GM12878 (cell line): ENCODE data around the gene MEOX1. TPM values are rescaled to one million over a fixed set of nuclear protein-coding genes. Genes with fewer than 3 reads are reported as not detected.

Experiments
- ATAC-seq: fragments of 200-7000 bp; cut with Tn5 transposase; 3 replicates; pipeline ENCODE4 v1.9.1; 2020; ENCODE audit warnings: mild to moderate bottlenecking, moderate library complexity
- BruUV-seq: library from RNA; stranded (reverse); fragments of 400-500 nt; replicated peaks from 2 replicates; lab custom pipeline; 2021; lab: Mats Ljungman, UMichigan
- CTCF ChIA-PET: fragments of 300-600 bp; sonication (Branson Sonifier 250); formaldehyde crosslinking; extraction: SDS; loops from one replicate; lab custom pipeline; 2021; ENCODE audit warnings: inconsistent platforms; lab: Yijun Ruan, JAX
- POLR2A ChIA-PET: fragments of 350-600 bp; formaldehyde crosslinking; extraction: SDS; loops from one replicate; lab custom pipeline; 2021; ENCODE audit warnings: inconsistent platforms; lab: Charles Lee
- RAD21 ChIA-PET: fragments of 300-600 bp; sonication (Branson Sonifier 250); formaldehyde crosslinking; loops from one replicate; lab custom pipeline; 2023; ENCODE audit warnings: antibody characterized with exemption; ENCODE audit not compliant: unreplicated experiment; lab: Charles Lee
- SMC1A ChIA-PET: fragments of 300-600 bp; sonication (Branson Sonifier 250); formaldehyde crosslinking; loops from one replicate; lab custom pipeline; 2023; ENCODE audit not compliant: unreplicated experiment, uncharacterized antibody; lab: Charles Lee
- DNase-seq: peaks from one replicate; pipeline ENCODE4 v3.0.0-alpha.2; 2011; ENCODE audit warnings: low read depth, low spot score
- FAIRE-seq: peaks from 3 replicates; lab custom pipeline; 2011; peaks lifted over from hg19 to GRCh38; lab: Jason Lieb, UNC
- H2AFZ ChIP-seq: 2 replicates; pipeline ENCODE4 v1.6.0; 2011; ENCODE audit warnings: low read depth, low read length, control low read depth; ENCODE audit not compliant: control insufficient read depth
- H3K27ac ChIP-seq: 2 replicates; pipeline ENCODE4 v1.5.1; 2011; ENCODE audit warnings: control low read depth; ENCODE audit not compliant: control insufficient read depth, insufficient read depth
- H3K27me3 ChIP-seq, 2 experiments: replicated peaks in 1 of 2; 2 replicates each; pipeline versions ENCODE4 v1.6.0 to v1.6.1; 2011; ENCODE audit warnings: low read length in 1 of 2; ENCODE audit not compliant: control insufficient read depth in 2 of 2, insufficient read depth in 2 of 2
- H3K36me3 ChIP-seq, 2 experiments: 2 replicates each; pipeline ENCODE4 v1.5.1; 2011; ENCODE audit warnings: low read length in 1 of 2; ENCODE audit not compliant: control insufficient read depth in 2 of 2, insufficient read depth in 2 of 2
- H3K4me1 ChIP-seq: 2 replicates; pipeline ENCODE4 v1.6.1; 2011; ENCODE audit warnings: mild to moderate bottlenecking, low read length, moderate library complexity, mixed read lengths; ENCODE audit not compliant: control insufficient read depth, insufficient read depth
- H3K4me2 ChIP-seq: 2 replicates; pipeline ENCODE4 v1.6.0; 2011; ENCODE audit warnings: control low read depth; ENCODE audit not compliant: control insufficient read depth, insufficient read depth
- H3K4me3 ChIP-seq: fragments of 200-600 bp; sonication (generic); 2 replicates; pipeline ENCODE4 v1.5.1; 2016
- H3K79me2 ChIP-seq: 2 replicates; pipeline ENCODE4 v1.6.0; 2011; ENCODE audit warnings: low read length; ENCODE audit not compliant: control insufficient read depth, insufficient read depth
- H3K9ac ChIP-seq: 2 replicates; pipeline ENCODE4 v1.8.0; 2011; ENCODE audit warnings: low read length, control low read depth, mixed read lengths; ENCODE audit not compliant: control insufficient read depth, insufficient read depth
- H3K9me3 ChIP-seq: replicated peaks from 3 replicates; pipeline ENCODE4 v1.5.1; 2011; ENCODE audit warnings: mild to moderate bottlenecking, low read length; ENCODE audit not compliant: control insufficient read depth, insufficient read depth
- H4K20me1 ChIP-seq: 2 replicates; pipeline ENCODE4 v1.6.0; 2011; ENCODE audit not compliant: control insufficient read depth, insufficient read depth
- ASH2L ChIP-seq: fragments of 300-600, 200-600 bp; sonication (generic); IDR thresholded peaks from 2 replicates; pipeline ENCODE4 v1.6.1; 2017; ENCODE audit warnings: low read depth, mild to moderate bottlenecking, borderline replicate concordance
- CREB1 ChIP-seq: IDR thresholded peaks from 2 replicates; pipeline ENCODE4 v1.6.1; 2012; ENCODE audit warnings: low read depth, mild to moderate bottlenecking, inconsistent platforms
- FOXK2 ChIP-seq: fragments of 450-650 bp; IDR thresholded peaks from 2 replicates; pipeline ENCODE4 v1.6.1; 2017; ENCODE audit warnings: mild to moderate bottlenecking, moderate library complexity
- GATAD2B ChIP-seq: fragments of 450-650 bp; conservative IDR thresholded peaks from 2 replicates; pipeline ENCODE4 v1.6.1; 2017; ENCODE audit warnings: low read depth, mild to moderate bottlenecking, moderate library complexity
- IKZF2 ChIP-seq, 2 experiments: fragments of 450-650 bp; IDR thresholded peaks; 2 replicates each; pipeline ENCODE4 v1.6.1; 2017; ENCODE audit warnings: mild to moderate bottlenecking in 2 of 2, moderate library complexity in 2 of 2
- NFIC ChIP-seq: IDR thresholded peaks from 2 replicates; pipeline ENCODE4 v1.6.1; 2012; ENCODE audit warnings: low read depth, mild to moderate bottlenecking, inconsistent platforms, low read length, moderate library complexity
- SMC3 ChIP-seq: IDR thresholded peaks from 2 replicates; pipeline ENCODE4 v1.6.1; 2011; ENCODE audit warnings: low read length, improper control_type of control experiment, borderline replicate concordance
- SREBF2 ChIP-seq: IDR thresholded peaks from 2 replicates; pipeline ENCODE4 v1.6.1; 2012; ENCODE audit warnings: mild to moderate bottlenecking, low read length
- WGBS: methylation state at CpG from one replicate; pipeline ENCODE4 v1.1.6; 2016; ENCODE audit warnings: low lambda C conversion rate; ENCODE audit not compliant: insufficient replicate concordance, insufficient coverage; ENCODE audit errors: missing lambda C conversion rate; 5-methylcytosine and 5-hydroxymethylcytosine counted together
- in situ Hi-C: fragments of 300-500 bp; cut with MboI; formaldehyde crosslinking; loops from 9 replicates; pipeline ENCODE4 v1.14.3; 2018; ENCODE audit warnings: mixed read lengths
- intact Hi-C: fragments of 100-400 bp; cut with micrococcal nuclease; formaldehyde crosslinking; loops from one replicate; pipeline ENCODE4 v1.14.2; 2022; ENCODE audit not compliant: unreplicated experiment
- polyA plus RNA-seq, 11 experiments: library from polyadenylated mRNA; depleted of rRNA in 4 of 11; unstranded in 6 of 11; stranded (reverse) in 5 of 11; fragments of >200 nt; fragmentation: Nextera tagmentation in 4 of 11; fragmentation: Illumina TruSeq in 1 of 11; extraction: Ambion mirVana in 4 of 11; extraction: Trizol in 1 of 11; gene quantifications; 1 replicate in 1 of 11; 2 replicates in 10 of 11; pipeline versions ENCODE4 v1.2.1 to v1.2.3, GENCODE V29; 2011 to 2016; ENCODE audit warnings: inconsistent platforms in 2 of 11, missing spikeins in 2 of 11, low read depth in 1 of 11
- total RNA-seq, 4 experiments: library from RNA; depleted of rRNA in 3 of 4; stranded (reverse); fragments of >200 nt in 3 of 4; fragmentation: Illumina TruSeq in 1 of 4; extraction: Trizol in 1 of 4; gene quantifications; 2 replicates each; pipeline versions ENCODE4 v1.2.1 to v1.2.3, GENCODE V29; 2013 to 2021
- TF ChIP-seq, protein P1 (sequence below): fragments of 450-650 bp; IDR thresholded peaks from 2 replicates; pipeline ENCODE4 v1.6.1; 2016; ENCODE audit warnings: mild to moderate bottlenecking, moderate library complexity, borderline replicate concordance
- TF ChIP-seq, protein P2 (sequence below): fragments of 150-350 bp; IDR thresholded peaks from 2 replicates; pipeline ENCODE4 v1.6.1; 2014; ENCODE audit warnings: mild to moderate bottlenecking, low read depth, low read length
- TF ChIP-seq, protein P3 (sequence below): IDR thresholded peaks from 2 replicates; pipeline ENCODE4 v1.6.1; 2012; ENCODE audit warnings: mild to moderate bottlenecking, low read depth, low read length
- TF ChIP-seq, protein P4 (sequence below): fragments of 450-650 bp; IDR thresholded peaks from 2 replicates; pipeline ENCODE4 v1.6.1; 2016; ENCODE audit warnings: mild to moderate bottlenecking

Gene MEOX1
- total and polyA plus RNA-seq, 10 of the 15 experiments (the other 5 are each of a cell fraction or from before 2014, with no cell fraction given) = 0.19 to 9.4 (median 0.46) TPM

DNA sequence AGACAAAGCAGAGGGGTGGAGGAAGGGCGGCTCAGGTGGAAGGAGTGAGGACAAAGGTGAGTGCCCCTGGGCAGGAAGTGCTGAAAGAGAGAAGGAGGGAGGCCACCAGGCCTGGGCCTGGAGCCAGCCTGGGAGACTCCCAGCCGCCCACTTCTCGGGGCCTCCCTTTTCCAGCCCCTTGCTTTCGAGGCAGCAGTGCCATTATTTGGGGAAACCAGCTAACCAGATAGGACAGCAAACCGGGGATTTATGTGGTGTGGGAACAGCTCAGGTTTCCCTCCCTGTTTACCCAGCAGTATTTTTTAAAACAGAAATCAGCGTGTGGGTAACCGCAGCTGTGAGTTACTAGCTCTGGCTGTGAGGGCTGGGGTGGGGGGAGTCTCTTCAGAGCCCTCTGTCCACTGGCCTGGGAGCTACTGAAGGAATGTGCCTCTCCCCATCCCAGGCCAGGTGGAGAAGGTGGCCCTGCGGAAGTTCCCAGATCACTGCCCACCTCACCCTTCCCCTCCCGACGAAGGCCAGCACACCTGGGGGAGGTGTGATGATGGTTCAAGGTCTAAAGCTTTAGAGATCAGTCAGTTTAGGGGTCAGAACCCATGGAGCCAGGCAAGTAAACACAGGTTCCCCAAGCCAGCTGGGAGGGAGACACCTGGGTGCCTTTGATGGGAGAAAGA is 8.4 kb upstream of the MEOX1 start:
- no TSS peak for BruUV-seq
- POLR2A ChIA-PET = interaction anchor here (0.6 to 1.3 kb wide), 5 partner anchors 8 to 152 kb away, joined by 3 to 7 read pairs (median 3); partner anchors contain the start of gene MEOX1
- TF ChIP-seq, protein P1, sequence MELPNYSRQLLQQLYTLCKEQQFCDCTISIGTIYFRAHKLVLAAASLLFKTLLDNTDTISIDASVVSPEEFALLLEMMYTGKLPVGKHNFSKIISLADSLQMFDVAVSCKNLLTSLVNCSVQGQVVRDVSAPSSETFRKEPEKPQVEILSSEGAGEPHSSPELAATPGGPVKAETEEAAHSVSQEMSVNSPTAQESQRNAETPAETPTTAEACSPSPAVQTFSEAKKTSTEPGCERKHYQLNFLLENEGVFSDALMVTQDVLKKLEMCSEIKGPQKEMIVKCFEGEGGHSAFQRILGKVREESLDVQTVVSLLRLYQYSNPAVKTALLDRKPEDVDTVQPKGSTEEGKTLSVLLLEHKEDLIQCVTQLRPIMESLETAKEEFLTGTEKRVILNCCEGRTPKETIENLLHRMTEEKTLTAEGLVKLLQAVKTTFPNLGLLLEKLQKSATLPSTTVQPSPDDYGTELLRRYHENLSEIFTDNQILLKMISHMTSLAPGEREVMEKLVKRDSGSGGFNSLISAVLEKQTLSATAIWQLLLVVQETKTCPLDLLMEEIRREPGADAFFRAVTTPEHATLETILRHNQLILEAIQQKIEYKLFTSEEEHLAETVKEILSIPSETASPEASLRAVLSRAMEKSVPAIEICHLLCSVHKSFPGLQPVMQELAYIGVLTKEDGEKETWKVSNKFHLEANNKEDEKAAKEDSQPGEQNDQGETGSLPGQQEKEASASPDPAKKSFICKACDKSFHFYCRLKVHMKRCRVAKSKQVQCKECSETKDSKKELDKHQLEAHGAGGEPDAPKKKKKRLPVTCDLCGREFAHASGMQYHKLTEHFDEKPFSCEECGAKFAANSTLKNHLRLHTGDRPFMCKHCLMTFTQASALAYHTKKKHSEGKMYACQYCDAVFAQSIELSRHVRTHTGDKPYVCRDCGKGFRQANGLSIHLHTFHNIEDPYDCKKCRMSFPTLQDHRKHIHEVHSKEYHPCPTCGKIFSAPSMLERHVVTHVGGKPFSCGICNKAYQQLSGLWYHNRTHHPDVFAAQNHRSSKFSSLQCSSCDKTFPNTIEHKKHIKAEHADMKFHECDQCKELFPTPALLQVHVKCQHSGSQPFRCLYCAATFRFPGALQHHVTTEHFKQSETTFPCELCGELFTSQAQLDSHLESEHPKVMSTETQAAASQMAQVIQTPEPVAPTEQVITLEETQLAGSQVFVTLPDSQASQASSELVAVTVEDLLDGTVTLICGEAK = no peak
- TF ChIP-seq IKZF2 (IDR thresholded peaks at IDR 0.05) (peak; percentile 85 to 90), FOXK2 (no peak), CREB1 (no peak), NFIC (no peak), SMC3 (no peak), GATAD2B (0 out of 2 replicates have a peak, but pooled peaks have one; percentile 53), ASH2L (no peak), SREBF2 (no peak)
- TF ChIP-seq, protein P2, sequence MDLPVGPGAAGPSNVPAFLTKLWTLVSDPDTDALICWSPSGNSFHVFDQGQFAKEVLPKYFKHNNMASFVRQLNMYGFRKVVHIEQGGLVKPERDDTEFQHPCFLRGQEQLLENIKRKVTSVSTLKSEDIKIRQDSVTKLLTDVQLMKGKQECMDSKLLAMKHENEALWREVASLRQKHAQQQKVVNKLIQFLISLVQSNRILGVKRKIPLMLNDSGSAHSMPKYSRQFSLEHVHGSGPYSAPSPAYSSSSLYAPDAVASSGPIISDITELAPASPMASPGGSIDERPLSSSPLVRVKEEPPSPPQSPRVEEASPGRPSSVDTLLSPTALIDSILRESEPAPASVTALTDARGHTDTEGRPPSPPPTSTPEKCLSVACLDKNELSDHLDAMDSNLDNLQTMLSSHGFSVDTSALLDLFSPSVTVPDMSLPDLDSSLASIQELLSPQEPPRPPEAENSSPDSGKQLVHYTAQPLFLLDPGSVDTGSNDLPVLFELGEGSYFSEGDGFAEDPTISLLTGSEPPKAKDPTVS = no peak
- TF ChIP-seq, protein P3, sequence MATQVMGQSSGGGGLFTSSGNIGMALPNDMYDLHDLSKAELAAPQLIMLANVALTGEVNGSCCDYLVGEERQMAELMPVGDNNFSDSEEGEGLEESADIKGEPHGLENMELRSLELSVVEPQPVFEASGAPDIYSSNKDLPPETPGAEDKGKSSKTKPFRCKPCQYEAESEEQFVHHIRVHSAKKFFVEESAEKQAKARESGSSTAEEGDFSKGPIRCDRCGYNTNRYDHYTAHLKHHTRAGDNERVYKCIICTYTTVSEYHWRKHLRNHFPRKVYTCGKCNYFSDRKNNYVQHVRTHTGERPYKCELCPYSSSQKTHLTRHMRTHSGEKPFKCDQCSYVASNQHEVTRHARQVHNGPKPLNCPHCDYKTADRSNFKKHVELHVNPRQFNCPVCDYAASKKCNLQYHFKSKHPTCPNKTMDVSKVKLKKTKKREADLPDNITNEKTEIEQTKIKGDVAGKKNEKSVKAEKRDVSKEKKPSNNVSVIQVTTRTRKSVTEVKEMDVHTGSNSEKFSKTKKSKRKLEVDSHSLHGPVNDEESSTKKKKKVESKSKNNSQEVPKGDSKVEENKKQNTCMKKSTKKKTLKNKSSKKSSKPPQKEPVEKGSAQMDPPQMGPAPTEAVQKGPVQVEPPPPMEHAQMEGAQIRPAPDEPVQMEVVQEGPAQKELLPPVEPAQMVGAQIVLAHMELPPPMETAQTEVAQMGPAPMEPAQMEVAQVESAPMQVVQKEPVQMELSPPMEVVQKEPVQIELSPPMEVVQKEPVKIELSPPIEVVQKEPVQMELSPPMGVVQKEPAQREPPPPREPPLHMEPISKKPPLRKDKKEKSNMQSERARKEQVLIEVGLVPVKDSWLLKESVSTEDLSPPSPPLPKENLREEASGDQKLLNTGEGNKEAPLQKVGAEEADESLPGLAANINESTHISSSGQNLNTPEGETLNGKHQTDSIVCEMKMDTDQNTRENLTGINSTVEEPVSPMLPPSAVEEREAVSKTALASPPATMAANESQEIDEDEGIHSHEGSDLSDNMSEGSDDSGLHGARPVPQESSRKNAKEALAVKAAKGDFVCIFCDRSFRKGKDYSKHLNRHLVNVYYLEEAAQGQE = no peak
- TF ChIP-seq, protein P4, sequence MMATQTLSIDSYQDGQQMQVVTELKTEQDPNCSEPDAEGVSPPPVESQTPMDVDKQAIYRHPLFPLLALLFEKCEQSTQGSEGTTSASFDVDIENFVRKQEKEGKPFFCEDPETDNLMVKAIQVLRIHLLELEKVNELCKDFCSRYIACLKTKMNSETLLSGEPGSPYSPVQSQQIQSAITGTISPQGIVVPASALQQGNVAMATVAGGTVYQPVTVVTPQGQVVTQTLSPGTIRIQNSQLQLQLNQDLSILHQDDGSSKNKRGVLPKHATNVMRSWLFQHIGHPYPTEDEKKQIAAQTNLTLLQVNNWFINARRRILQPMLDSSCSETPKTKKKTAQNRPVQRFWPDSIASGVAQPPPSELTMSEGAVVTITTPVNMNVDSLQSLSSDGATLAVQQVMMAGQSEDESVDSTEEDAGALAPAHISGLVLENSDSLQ = no peak

More for the DNA sequence above, 8.4 kb upstream of the MEOX1 start:
- DNase-seq (peak; percentile 59), FAIRE-seq (no peak), ATAC-seq (peak; percentile 75)
- CTCF ChIA-PET = interaction anchor here (0.9 to 6.0 kb wide), 9 partner anchors 8 to 276 kb away, joined by 3 to 55 read pairs (median 5); partner anchors contain the start of gene MEOX1
- SMC1A ChIA-PET = interaction anchor here (0.9 to 5.4 kb wide), 8 partner anchors 8 to 186 kb away, joined by 3 to 33 read pairs (median 6); partner anchors contain the start of genes DHX8 and MEOX1
- RAD21 ChIA-PET = interaction anchor here (0.5 to 5.7 kb wide), 9 partner anchors 10 to 1355 kb away, joined by 3 to 334 read pairs (median 4); partner anchors contain the start of gene MEOX1
- Histone ChIP-seq H3K4me2 (peak overlapping the region; percentile 15; the same call in 1 of the 2 replicates), H3K9ac (no peak overlapping the region), H3K79me2 (no peaks in the 10 kb centered on the region), H3K9me3 (no peaks in the 10 kb centered on the region), H4K20me1 (no peaks in the 10 kb centered on the region), H3K4me1 (peaks cover 35% of the 10 kb centered on the region), H3K36me3 (no peaks in the 10 kb centered on the region), H3K4me3 (no peak overlapping the region), H2AFZ (peak overlapping the region; percentile 54), H3K27ac (peak overlapping the region; percentile 48), H3K27me3 (no peaks in the 10 kb centered on the region)
- intact Hi-C loops (no loop called here), in situ Hi-C loops (loop anchor here (5.0 to 25.0 kb wide), 2 partner anchors 93 to 458 kb away; partner anchors contain the start of gene TMEM106A)
- WGBS = 59% methylated on average over 10 of the region's 10 CpGs
